ENCODE data around the gene TMEM116. TPM values are rescaled to one million over a fixed set of nuclear protein-coding genes. Genes with fewer than 3 reads are reported as not detected.

Gene TMEM116
- total and polyA plus RNA-seq, 2 donors (not counting 3 experiments of a cell fraction or from before 2014, with no cell fraction given) = 1.6 to 3.9 TPM

GRCh38 chr12:112022241-112023016 lies 9.5 kb upstream of the TMEM116 start:
- no peak for FAIRE-seq
- Histone ChIP-seq H3K27ac (ENCODE audit: insufficient read depth, low read depth, low read length) (no peak overlapping the region), H4K20me1 (replicated peaks; ENCODE audit: control insufficient read depth, extremely low read depth, insufficient read depth, low read length) (peaks cover 5% of the 10 kb centered on the region), H2AFZ (ENCODE audit: low read depth, low read length) (no peak overlapping the region), H3K9ac (replicated peaks; ENCODE audit: extremely low read depth, insufficient read depth, low read length) (no peak overlapping the region), H3K9me1 (replicated peaks; ENCODE audit: control insufficient read depth, extremely low read depth, insufficient read depth, low read length) (no peaks in the 10 kb centered on the region), H3K27me3 (ENCODE audit: control insufficient read depth in 2 of 2, insufficient read depth in 2 of 2, low read length in 2 of 2) (no peaks in the 10 kb centered on the region), H3K36me3 (ENCODE audit: control insufficient read depth in 2 of 2, extremely low read depth in 1 of 2, insufficient read depth in 2 of 2, low read length in 2 of 2) (peaks cover 14 to 17% of the 10 kb centered on the region in 2 experiments), H3K4me2 (ENCODE audit: insufficient read depth, low read length) (no peak overlapping the region), H3K4me3 (replicated peaks in 1 of 3; ENCODE audit: insufficient read depth in 1 of 3, low read depth in 1 of 3, low read length in 3 of 3) (no peak overlapping the region), H3K79me2 (ENCODE audit: control insufficient read depth, insufficient read depth, low read length) (peaks cover 35% of the 10 kb centered on the region), H3K9me3 (replicated peaks; ENCODE audit: control insufficient read depth, insufficient read depth, low read length) (no peaks in the 10 kb centered on the region), H3K4me1 (ENCODE audit: control insufficient read depth, extremely low read depth, insufficient read depth, low read length) (peaks cover 24% of the 10 kb centered on the region)
- intact Hi-C loops (cut with micrococcal nuclease) = no loop called here
- dilution Hi-C loops (cut with MboI; ENCODE audit: extremely low pct_ligation_motif_present, low sequenced_read_pairs) = no loop called here
- TSS peak; percentile 93 for BruUV-seq (replicated peaks)
- POLR2A ChIA-PET = interaction anchor here (1.2 kb wide), 1 partner anchor 8 kb away, joined by 3 read pairs; no protein-coding TSS in a partner anchor
- TF ChIP-seq MYC (IDR thresholded peaks at IDR 0.05; ENCODE audit: low read depth, low read length) = no peak
- no peak for TF ChIP-seq JUN (IDR thresholded peaks at IDR 0.05; ENCODE audit: borderline replicate concordance, insufficient read depth, insufficient read length, low read depth)
- no peak for TF ChIP-seq CTCF (IDR thresholded peaks at IDR 0.05; ENCODE audit: extremely low read depth in 1 of 2, insufficient read depth in 1 of 2, low read depth in 1 of 2, low read length in 2 of 2)
- TF ChIP-seq POLR2A (IDR thresholded peaks at IDR 0.05; ENCODE audit: low read depth, low read length) = no peak
- no peak for TF ChIP-seq EZH2 (IDR thresholded peaks at IDR 0.05; ENCODE audit: borderline replicate concordance, low read depth, low read length, severe bottlenecking)
- DNase-seq (ENCODE audit: low read depth, low spot score) = no peak
- CTCF ChIA-PET = interaction anchor here (1.5 to 4.4 kb wide), 3 partner anchors 9 to 77 kb away, joined by 4 to 16 read pairs (median 14); partner anchors contain the start of genes ERP29 and TMEM116

Data from endothelial cell of umbilical vein (primary cell).